A172 (cell line): ENCODE results near the gene SYTL2. TPM values are rescaled to one million over a fixed set of nuclear protein-coding genes. Genes with fewer than 3 reads are reported as not detected.
"Not testable (repeated sequence)": the region's sequence is repeated elsewhere in the genome, so short reads cannot be mapped to it uniquely, and the experiment has no call there.

Source experiments
- DNase-seq: peaks from one replicate; pipeline ENCODE4 v3.0.0-alpha.2; 2015; ENCODE audit warnings: low spot score
- total RNA-seq: library from RNA; depleted of rRNA; stranded (reverse); fragments of >200 nt; shearing (Covaris generic); gene quantifications from 2 replicates; pipeline ENCODE4 v1.2.3, GENCODE V29; 2014; rRNA removed

SYTL2 gene, protein sequence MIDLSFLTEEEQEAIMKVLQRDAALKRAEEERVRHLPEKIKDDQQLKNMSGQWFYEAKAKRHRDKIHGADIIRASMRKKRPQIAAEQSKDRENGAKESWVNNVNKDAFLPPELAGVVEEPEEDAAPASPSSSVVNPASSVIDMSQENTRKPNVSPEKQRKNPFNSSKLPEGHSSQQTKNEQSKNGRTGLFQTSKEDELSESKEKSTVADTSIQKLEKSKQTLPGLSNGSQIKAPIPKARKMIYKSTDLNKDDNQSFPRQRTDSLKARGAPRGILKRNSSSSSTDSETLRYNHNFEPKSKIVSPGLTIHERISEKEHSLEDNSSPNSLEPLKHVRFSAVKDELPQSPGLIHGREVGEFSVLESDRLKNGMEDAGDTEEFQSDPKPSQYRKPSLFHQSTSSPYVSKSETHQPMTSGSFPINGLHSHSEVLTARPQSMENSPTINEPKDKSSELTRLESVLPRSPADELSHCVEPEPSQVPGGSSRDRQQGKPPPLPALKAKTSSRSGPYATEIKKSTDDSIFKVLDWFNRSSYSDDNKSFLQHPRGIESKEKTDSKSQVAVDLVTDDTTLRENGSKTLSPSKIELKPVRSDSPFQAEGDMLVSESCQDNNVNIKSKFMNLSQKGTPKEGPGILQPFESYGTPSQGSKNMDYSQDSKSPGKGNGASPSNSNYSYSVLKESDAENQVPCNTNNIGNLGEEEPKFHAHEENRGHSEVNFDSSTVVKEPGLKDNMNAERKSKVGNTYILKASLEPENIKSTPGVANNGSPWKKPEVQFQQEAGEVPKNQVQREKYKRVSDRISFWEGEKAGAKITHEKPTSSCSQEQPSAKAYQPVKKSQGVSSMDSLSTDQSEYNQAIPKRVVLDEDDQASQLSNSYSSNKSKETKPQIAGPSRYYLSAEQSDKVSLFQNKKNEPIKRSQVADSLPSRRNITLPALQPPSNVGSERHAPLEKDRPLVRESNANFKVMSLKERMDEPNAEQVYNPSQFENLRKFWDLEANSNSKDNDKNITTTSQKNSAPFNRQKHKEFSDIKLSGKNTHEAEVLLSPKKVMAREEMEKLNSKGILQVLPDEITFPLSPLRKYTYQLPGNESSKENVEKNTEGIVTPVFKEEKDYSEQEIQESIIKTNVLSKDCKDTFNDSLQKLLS (N-terminal part only)
- 39.2 and 52.2 TPM in 2 replicates for total RNA-seq

- DNase-seq = peak; percentile 12
Observed at GRCh38 chr11:85810871-85811611, at the start of gene SYTL2. Gene SYTL2, minus strand, starts transcription at chr11:85811141. Its CDS starts 53,416 bp downstream, at chr11:85757725.

GRCh38 chr11:85859541-85859940 is 48.6 kb upstream of the SYTL2 start:
- not testable (repeated sequence) for DNase-seq

GRCh38 chr11:85857098-85857497 is 46.2 kb upstream of the SYTL2 start:
- no peak for DNase-seq

- no peak for DNase-seq
Observed at GRCh38 chr11:85855341-85855656, 44.4 kb upstream of the SYTL2 start, which contains the start of gene CCDC83. Gene CCDC83, plus strand, starts transcription at chr11:85855383. Its CDS starts 9,741 bp downstream, at chr11:85865124.

- peak; percentile 86 for DNase-seq
Observed at GRCh38 chr11:85854557-85855340, 43.8 kb upstream of the SYTL2 start.

DNA sequence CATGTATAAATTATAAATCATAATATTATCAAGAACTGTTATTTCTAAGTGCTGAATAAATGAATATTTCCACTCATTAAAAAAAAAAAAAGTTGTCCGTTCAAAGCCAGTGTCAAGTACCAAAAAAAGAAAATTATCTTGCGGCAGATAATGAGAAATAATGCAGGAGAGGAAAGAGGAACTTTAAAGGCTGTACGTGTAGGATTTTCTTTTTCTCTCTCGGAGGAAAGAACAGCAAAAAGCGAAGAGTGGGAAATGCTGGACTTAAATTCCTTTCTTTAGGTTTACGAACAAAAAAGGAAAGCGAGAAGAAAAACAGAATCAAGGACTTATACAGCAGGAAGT is 43.2 kb upstream of the SYTL2 start:
- no peak for DNase-seq

DNA sequence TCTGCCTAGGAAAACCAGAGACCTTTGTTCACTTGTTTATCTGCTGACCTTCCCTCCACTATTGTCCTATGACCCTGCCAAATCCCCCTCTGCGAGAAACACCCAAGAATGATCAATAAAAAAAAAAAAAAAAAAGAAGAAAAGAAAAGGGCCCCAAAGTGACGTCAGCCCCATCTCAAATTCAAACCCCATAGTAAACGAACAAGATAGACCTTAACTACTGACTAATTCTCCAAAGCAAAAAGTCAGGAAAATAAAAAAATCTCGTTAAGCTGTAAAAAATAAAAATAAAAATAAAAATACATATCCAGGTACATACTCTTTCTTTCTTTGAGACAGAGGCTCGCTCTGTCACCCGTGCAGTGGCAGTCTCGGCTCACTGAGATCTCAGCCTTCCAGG is 42.6 kb upstream of the SYTL2 start:
- not testable (repeated sequence) for DNase-seq

DNA sequence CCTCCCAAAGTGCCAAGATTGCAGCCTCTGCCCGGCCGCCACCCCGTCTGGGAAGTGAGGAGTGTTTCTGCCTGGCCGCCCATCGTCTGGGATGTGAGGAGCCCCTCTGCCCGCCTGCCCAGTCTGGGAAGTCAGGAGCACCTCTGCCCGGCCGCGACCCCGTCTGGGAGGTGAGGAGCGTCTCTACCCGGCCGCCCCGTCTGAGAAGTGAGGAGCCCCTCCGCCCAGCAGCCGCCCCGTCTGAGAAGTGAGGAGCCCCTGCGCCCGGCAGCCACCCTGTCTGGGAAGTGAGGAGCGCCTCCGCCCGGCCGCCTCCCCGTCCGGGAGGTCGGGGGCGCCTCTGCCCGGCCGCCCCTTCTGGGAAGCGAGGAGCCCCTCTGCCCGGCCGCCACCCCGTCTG is 41.8 kb upstream of the SYTL2 start:
- not testable (repeated sequence) for DNase-seq

DNA sequence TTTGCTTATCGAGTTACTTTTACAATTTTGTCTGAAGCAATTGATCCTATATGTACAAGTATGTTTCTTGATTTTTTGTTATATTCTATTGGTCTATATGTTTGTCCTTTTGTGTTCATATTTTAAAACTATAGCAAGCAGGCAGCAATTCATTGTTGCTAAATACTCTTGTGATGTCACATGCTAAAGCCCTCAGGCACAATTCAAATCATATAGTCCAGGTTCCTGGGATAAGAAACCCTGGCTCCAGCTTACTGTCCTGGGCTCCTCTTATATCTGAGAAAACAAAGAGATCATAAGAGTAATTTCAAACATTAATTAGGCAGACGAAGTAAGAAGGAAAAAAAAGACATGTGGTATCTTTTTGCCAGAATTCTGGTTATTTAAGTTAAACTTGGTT is 37.6 kb upstream of the SYTL2 start:
- no peak for DNase-seq

DNA sequence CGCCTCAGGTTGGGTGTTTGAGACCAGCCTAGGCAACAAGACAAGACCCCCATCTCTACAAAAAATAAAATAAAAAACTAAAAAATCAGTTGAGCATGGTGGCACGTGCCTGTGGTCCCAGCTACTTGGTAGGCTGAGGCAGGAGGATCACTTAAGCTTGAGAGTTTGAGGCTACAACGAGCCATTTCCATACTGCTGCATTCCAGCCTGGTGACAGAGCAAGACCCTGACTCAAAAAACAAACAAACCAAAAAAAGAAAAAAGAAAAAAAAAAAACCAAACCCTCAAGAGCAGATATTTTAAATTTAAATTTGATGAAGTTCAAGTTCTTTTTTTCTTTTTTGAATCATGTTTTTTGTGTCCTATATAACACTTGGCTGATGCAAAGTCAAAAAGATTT is 37.1 kb upstream of the SYTL2 start:
- no peak for DNase-seq

- no peak for DNase-seq
Observed at GRCh38 chr11:85847436-85847835, 36.5 kb upstream of the SYTL2 start.

DNA sequence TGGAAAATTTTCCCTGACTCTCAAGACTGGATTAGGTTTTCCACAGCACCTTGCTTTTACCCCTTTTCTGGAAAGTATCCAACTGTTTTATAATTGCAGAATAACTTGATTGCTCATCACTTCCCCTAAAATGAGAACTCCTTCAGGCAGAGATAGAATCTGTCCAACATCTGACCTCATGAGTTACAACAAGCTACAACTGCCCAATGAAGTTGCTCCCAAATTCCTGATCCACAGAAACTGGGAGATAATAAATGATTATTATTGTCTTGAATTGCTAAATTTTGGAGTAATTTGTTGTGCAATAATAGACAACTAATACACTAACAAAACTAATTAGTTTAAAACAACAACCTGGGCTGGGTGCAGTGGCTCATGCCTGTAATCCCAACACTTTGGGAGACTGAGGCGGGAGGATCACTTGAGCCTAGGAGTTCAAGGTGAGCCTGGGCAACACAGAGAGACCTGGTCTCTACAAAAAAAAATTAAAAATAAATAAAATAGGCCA is 34.2 kb upstream of the SYTL2 start:
- DNase-seq = no peak

DNA sequence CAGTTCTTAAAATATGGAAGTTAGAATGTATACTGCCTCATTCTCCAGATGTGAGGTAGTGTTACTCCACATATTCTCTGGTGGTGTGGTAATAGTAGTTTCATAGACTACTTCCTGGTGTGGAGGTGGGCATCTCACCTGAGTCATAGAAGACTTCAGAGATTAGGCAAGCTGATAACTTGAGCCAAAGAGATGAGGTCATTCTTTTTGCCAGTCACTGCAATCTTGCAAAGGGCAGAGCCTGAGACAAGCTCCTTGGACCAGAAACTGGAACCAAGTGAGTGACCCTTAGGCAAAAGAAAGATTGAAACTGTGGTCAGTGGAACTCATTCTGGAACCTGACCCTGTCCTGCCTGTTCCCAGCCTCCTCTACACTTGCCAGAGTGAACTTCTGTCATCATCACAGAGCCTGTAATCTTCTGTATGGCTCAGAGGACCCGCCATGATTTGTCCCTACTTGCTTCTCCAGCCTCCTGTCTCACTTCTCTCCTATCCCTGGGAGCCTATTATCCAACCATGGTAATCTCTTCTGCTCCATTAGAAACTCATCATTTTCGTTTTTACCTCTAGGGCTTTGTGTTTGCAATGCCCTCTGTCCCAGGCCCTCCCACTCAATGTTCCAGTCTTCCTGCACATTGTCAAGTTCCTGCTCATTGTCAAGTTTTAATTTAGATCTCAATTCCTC is 33.6 kb upstream of the SYTL2 start:
- peak; percentile 83 for DNase-seq

DNA sequence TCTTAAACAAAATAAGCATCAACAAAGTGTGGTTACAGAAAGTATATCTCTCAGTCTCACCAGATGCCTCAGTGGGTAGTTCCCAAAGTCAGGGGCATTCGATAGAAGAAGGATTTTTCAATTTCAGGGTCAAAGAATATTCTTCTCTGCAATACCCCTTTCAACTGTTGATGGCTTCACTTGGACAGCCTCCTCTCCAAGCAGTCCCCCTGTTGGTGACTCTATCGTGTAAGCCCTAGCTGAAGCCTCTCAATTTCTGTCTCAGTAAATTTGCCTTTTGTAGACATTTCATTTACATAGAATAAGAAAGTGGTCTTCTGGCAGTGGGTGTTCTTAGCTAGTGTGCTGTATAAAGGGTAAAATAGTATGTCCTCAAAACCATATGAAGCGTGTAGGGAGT is 33.0 kb upstream of the SYTL2 start:
- no peak for DNase-seq

DNA sequence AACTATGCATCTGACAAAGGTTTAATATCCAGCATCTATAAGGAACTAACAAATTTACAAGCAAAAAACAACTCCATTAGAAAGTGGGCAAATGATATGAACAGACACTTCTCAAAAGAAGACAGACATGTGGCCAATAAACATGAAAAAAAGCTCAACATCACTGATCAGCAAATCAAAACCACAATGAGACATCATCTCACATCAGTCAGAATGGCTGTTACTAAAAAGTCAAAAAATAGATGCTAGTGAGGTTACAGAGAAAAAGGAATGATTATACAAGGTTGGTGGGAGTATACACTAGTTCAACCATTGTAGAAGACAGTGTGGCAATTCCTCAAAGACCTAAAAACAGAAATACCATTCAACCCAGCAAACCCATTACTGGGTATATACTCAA is 30.0 kb upstream of the SYTL2 start:
- DNase-seq = not testable (repeated sequence)

DNA sequence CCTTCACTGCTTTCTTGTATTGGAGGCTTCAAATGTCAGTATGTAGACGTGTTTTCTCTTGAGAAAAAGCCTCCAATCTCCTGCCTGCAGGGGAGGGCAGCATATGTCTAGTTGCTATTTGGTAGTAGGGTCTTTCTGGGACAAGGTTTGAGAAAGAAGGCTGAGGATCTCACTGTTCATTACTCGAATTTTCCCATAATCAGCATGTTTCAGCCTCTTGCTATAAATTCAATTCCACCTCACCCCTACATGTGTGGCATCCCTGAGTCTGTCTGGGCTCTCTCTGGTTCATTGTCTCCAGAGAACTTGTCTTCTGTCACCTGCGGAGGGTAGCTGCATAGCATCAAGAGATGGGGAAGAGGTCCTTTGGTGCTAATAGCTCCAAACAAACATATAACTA is 24.8 kb upstream of the SYTL2 start:
- no peak for DNase-seq

- no peak for DNase-seq
Observed at GRCh38 chr11:85835263-85835662, 24.3 kb upstream of the SYTL2 start.

DNA sequence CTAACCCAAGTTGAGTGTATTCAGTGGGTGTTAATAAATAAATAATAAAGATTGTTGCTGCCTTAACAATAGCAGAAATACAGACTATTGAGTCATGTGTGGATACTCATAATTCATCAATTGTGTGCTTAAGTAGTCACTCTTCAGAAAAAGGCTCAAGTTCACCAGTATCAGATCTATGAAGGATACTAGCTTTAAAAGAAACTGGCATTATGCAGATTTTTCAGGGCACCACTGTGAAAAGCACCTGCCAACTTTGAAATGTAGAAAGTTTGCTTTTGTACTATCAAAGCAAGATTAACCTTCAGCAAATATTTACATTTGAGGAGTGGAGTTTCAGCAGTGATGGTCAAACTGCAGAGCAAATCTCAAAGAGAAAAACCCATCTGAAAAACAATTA is 20.1 kb upstream of the SYTL2 start:
- no peak for DNase-seq

GRCh38 chr11:85829172-85829571 is 18.2 kb upstream of the SYTL2 start:
- DNase-seq = no peak

DNA sequence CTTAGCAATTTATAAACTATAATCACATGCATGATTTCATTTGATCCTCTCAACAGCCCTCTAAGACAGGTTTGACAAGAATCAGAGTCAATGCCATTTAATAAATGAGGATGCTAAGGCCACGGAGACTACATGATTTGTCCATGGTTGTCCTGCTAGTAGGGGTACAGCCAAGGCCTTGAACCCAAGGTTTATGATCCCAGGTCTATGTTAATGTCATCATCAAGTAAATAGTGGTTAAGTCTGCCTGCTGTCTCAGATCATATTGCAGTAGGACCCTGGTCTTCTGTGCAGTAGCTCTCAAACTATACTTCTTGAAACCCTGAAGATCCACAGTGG is 17.7 kb upstream of the SYTL2 start:
- DNase-seq = no peak
